ENCODE data around the gene TBCD. TPM values are rescaled to one million over a fixed set of nuclear protein-coding genes. Genes with fewer than 3 reads are reported as not detected.
A peak's percentile ranks its signal among the peaks of the same experiment; 100 is the strongest.

The TBCD gene
- total RNA-seq, 1 experiment from 2014 or later: 173 TPM

DNA sequence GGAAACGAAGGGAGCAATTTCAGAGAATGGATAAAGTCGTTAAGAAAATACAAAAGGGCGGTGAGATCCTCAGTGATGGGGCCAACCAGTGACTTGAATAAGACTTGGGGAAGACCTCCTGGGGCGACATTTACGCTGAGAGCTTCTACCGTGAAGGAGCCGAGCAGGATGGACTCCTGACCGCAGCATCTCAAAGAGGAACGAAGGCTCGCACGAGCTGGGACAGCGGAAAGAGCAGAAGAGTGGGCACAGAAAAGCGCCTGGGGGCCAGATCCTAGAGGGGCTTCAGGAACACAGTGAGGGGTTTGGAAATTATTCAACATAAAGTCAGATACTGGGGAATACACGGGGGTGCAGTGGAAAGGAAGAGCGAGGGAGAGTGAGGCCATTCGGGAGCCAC lies 70.4 kb downstream of the TBCD start:
- ATAC-seq: peak; percentile 7; the same call in 1 of the 2 replicates
- peak overlapping the region; percentile 12; the same call in 1 of the 2 replicates for H3K4me3 Mint-ChIP-seq

DNA sequence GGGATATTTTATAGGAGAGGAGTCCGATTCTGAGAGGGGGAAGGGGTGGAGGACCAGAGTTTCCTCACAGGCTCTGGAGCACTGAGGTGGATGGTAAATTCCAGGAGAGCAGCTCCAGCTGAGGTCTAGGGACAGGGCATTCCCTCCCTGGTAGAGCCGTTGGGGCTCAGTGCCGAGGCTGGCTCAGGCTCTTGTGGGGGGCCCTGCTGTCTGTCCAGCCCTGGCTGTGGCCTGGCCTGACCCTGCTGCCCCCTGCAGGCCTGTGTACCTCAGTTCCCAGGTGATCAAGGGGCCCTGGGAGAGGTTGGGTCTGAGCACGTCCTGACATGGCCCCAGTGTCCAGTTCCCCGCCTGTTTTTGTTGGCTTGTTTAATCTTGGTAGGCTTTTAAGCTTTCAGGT lies 71.1 kb downstream of the TBCD start:
- peaks cover 43% of the 10 kb centered on the region for H3K36me3 Mint-ChIP-seq

More for the DNA sequence above, 70.4 kb downstream of the TBCD start:
- peaks cover 40% of the 10 kb centered on the region for H3K4me1 Mint-ChIP-seq
- TF ChIP-seq ZNF121 (CRISPR knock-in tag; IDR thresholded peaks at IDR 0.05) (no peak), ZNF416 (CRISPR knock-in tag; IDR thresholded peaks at IDR 0.05) (no peak), TCF7 (CRISPR knock-in tag; IDR thresholded peaks at IDR 0.05; ENCODE audit: low read depth) (no peak), OVOL2 (CRISPR knock-in tag; IDR thresholded peaks at IDR 0.05; ENCODE audit: borderline replicate concordance) (no peak), ELF4 (CRISPR knock-in tag; IDR thresholded peaks at IDR 0.05; ENCODE audit: low read depth) (no peak)
- TF ChIP-seq, protein P1, sequence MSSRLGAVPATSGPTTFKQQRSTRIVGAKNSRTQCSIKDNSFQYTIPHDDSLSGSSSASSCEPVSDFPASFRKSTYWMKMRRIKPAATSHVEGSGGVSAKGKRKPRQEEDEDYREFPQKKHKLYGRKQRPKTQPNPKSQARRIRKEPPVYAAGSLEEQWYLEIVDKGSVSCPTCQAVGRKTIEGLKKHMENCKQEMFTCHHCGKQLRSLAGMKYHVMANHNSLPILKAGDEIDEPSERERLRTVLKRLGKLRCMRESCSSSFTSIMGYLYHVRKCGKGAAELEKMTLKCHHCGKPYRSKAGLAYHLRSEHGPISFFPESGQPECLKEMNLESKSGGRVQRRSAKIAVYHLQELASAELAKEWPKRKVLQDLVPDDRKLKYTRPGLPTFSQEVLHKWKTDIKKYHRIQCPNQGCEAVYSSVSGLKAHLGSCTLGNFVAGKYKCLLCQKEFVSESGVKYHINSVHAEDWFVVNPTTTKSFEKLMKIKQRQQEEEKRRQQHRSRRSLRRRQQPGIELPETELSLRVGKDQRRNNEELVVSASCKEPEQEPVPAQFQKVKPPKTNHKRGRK (CRISPR knock-in tag; IDR thresholded peaks at IDR 0.05; ENCODE audit: borderline replicate concordance): no peak
- TF ChIP-seq, protein P2, sequence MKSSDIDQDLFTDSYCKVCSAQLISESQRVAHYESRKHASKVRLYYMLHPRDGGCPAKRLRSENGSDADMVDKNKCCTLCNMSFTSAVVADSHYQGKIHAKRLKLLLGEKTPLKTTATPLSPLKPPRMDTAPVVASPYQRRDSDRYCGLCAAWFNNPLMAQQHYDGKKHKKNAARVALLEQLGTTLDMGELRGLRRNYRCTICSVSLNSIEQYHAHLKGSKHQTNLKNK (CRISPR knock-in tag; IDR thresholded peaks at IDR 0.05): no peak
- TF ChIP-seq, protein P3, sequence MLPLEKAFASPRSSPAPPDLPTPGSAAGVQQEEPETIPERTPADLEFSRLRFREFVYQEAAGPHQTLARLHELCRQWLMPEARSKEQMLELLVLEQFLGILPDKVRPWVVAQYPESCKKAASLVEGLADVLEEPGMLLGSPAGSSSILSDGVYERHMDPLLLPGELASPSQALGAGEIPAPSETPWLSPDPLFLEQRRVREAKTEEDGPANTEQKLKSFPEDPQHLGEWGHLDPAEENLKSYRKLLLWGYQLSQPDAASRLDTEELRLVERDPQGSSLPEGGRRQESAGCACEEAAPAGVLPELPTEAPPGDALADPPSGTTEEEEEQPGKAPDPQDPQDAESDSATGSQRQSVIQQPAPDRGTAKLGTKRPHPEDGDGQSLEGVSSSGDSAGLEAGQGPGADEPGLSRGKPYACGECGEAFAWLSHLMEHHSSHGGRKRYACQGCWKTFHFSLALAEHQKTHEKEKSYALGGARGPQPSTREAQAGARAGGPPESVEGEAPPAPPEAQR (CRISPR knock-in tag; IDR thresholded peaks at IDR 0.05): no peak
- TF ChIP-seq, protein P4, sequence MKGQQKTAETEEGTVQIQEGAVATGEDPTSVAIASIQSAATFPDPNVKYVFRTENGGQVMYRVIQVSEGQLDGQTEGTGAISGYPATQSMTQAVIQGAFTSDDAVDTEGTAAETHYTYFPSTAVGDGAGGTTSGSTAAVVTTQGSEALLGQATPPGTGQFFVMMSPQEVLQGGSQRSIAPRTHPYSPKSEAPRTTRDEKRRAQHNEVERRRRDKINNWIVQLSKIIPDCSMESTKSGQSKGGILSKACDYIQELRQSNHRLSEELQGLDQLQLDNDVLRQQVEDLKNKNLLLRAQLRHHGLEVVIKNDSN (CRISPR knock-in tag; IDR thresholded peaks at IDR 0.05): no peak
- TF ChIP-seq, protein P5, sequence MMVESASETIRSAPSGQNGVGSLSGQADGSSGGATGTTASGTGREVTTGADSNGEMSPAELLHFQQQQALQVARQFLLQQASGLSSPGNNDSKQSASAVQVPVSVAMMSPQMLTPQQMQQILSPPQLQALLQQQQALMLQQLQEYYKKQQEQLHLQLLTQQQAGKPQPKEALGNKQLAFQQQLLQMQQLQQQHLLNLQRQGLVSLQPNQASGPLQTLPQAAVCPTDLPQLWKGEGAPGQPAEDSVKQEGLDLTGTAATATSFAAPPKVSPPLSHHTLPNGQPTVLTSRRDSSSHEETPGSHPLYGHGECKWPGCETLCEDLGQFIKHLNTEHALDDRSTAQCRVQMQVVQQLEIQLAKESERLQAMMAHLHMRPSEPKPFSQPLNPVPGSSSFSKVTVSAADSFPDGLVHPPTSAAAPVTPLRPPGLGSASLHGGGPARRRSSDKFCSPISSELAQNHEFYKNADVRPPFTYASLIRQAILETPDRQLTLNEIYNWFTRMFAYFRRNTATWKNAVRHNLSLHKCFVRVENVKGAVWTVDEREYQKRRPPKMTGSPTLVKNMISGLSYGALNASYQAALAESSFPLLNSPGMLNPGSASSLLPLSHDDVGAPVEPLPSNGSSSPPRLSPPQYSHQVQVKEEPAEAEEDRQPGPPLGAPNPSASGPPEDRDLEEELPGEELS (CRISPR knock-in tag; IDR thresholded peaks at IDR 0.05): no peak
- TF ChIP-seq, protein P6, sequence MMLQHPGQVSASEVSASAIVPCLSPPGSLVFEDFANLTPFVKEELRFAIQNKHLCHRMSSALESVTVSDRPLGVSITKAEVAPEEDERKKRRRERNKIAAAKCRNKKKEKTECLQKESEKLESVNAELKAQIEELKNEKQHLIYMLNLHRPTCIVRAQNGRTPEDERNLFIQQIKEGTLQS (CRISPR knock-in tag; conservative IDR thresholded peaks at IDR 0.05): no peak
- peaks cover 43% of the 10 kb centered on the region for H3K36me3 Mint-ChIP-seq
- DNase-seq (ENCODE audit: low spot score): no peak
- peaks cover 6% of the 10 kb centered on the region for H3K9me3 Mint-ChIP-seq
- peak overlapping the region; percentile 73 for H3K27ac Mint-ChIP-seq
- POLR2A ChIA-PET: no interaction called here
- H3K27me3 Mint-ChIP-seq (ENCODE audit: low read depth): no peaks in the 10 kb centered on the region
- CTCF ChIA-PET: interaction anchor here (0.6 to 1.7 kb wide), 3 partner anchors 14 to 154 kb away, joined by 3 to 9 read pairs (median 4); no protein-coding TSS in a partner anchor

More for the DNA sequence above, 71.1 kb downstream of the TBCD start:
- no peaks in the 10 kb centered on the region for H3K27me3 Mint-ChIP-seq (ENCODE audit: low read depth)
- ChIA-PET CTCF (interaction anchor here (0.6 to 1.7 kb wide), 3 partner anchors 13 to 155 kb away, joined by 3 to 9 read pairs (median 4); no protein-coding TSS in a partner anchor), POLR2A (no interaction called here)
- H3K27ac Mint-ChIP-seq: no peak overlapping the region; the same call in 1 of the 2 replicates
- peaks cover 13% of the 10 kb centered on the region for H3K9me3 Mint-ChIP-seq
- H3K4me3 Mint-ChIP-seq: no peak overlapping the region
- DNase-seq (ENCODE audit: low spot score) (peak; percentile 69), ATAC-seq (peak; percentile 71)
- peaks cover 40% of the 10 kb centered on the region for H3K4me1 Mint-ChIP-seq
- 0 out of 2 replicates have a peak, but pooled peaks have one; percentile 24 for TF ChIP-seq SP1 (CRISPR knock-in tag; conservative IDR thresholded peaks at IDR 0.05)
- no peak for TF ChIP-seq FOXK1 (CRISPR knock-in tag; IDR thresholded peaks at IDR 0.05)
- TF ChIP-seq, protein P7, sequence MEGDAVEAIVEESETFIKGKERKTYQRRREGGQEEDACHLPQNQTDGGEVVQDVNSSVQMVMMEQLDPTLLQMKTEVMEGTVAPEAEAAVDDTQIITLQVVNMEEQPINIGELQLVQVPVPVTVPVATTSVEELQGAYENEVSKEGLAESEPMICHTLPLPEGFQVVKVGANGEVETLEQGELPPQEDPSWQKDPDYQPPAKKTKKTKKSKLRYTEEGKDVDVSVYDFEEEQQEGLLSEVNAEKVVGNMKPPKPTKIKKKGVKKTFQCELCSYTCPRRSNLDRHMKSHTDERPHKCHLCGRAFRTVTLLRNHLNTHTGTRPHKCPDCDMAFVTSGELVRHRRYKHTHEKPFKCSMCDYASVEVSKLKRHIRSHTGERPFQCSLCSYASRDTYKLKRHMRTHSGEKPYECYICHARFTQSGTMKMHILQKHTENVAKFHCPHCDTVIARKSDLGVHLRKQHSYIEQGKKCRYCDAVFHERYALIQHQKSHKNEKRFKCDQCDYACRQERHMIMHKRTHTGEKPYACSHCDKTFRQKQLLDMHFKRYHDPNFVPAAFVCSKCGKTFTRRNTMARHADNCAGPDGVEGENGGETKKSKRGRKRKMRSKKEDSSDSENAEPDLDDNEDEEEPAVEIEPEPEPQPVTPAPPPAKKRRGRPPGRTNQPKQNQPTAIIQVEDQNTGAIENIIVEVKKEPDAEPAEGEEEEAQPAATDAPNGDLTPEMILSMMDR (IDR thresholded peaks at IDR 0.05): peak; percentile 21; the same call in 1 of the 2 replicates
- TF ChIP-seq, protein P8, sequence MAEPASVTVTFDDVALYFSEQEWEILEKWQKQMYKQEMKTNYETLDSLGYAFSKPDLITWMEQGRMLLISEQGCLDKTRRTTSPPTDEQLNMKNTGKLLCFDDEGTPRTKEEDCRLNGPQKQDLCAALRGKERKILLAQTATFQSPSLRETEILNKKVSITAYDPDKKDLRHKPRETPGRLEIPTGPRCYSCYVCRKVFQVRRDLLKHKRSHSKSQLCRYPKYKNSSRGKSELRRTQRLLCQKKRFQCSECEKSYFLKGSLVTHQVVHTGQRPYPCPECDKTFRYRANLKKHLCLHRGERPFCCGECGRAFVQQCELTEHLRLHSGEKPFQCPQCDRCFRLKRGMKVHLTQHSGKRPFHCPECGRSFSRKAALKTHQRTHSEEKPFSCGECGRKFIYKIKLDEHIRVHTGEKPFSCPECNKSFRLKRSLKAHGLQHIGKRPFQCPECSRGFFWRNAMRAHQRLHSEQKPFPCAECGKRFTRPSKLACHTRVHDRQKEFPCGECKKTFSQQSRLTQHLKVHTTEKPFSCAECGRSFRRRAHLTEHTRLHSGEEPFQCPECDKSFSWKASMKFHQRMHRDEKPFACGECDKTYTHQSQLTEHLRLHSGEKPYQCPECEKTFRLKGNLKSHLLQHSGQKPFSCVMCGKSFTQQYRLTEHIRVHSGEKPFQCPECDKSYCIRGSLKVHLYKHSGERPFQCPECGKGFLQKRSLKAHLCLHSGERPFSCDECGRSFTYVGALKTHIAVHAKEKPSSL (CRISPR knock-in tag; conservative IDR thresholded peaks at IDR 0.05): no peak
- no peak for TF ChIP-seq EMX1 (CRISPR knock-in tag; IDR thresholded peaks at IDR 0.05)
- TF ChIP-seq TP53 (CRISPR knock-in tag; IDR thresholded peaks at IDR 0.05): no peak
- TF ChIP-seq, protein P9, sequence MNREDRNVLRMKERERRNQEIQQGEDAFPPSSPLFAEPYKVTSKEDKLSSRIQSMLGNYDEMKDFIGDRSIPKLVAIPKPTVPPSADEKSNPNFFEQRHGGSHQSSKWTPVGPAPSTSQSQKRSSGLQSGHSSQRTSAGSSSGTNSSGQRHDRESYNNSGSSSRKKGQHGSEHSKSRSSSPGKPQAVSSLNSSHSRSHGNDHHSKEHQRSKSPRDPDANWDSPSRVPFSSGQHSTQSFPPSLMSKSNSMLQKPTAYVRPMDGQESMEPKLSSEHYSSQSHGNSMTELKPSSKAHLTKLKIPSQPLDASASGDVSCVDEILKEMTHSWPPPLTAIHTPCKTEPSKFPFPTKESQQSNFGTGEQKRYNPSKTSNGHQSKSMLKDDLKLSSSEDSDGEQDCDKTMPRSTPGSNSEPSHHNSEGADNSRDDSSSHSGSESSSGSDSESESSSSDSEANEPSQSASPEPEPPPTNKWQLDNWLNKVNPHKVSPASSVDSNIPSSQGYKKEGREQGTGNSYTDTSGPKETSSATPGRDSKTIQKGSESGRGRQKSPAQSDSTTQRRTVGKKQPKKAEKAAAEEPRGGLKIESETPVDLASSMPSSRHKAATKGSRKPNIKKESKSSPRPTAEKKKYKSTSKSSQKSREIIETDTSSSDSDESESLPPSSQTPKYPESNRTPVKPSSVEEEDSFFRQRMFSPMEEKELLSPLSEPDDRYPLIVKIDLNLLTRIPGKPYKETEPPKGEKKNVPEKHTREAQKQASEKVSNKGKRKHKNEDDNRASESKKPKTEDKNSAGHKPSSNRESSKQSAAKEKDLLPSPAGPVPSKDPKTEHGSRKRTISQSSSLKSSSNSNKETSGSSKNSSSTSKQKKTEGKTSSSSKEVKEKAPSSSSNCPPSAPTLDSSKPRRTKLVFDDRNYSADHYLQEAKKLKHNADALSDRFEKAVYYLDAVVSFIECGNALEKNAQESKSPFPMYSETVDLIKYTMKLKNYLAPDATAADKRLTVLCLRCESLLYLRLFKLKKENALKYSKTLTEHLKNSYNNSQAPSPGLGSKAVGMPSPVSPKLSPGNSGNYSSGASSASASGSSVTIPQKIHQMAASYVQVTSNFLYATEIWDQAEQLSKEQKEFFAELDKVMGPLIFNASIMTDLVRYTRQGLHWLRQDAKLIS (CRISPR knock-in tag; IDR thresholded peaks at IDR 0.05; ENCODE audit: borderline replicate concordance): no peak
